Measurements from ENCODE around the gene DNAI1.

Gene DNAI1

GRCh38 chr9:34547960-34548611 is 89.5 kb downstream of the DNAI1 start:
- no peak overlapping the region for H3K27ac ChIP-seq
- peak; percentile 99 for TF ChIP-seq CTCF (IDR thresholded peaks at IDR 0.05)
- no peak for TF ChIP-seq ZFX (IDR thresholded peaks at IDR 0.05; ENCODE audit: borderline replicate concordance)

GRCh38 chr9:34549407-34549732 is 90.8 kb downstream of the DNAI1 start:
- H3K27ac ChIP-seq, result no peak overlapping the region
- TF ChIP-seq ZFX (IDR thresholded peaks at IDR 0.05; ENCODE audit: borderline replicate concordance), result no peak
- TF ChIP-seq CTCF (IDR thresholded peaks at IDR 0.05), result no peak

- no peak overlapping the region for H3K27ac ChIP-seq
- TF ChIP-seq ZFX (IDR thresholded peaks at IDR 0.05; ENCODE audit: borderline replicate concordance), result no peak
- no peak for TF ChIP-seq CTCF (IDR thresholded peaks at IDR 0.05)
Observed at GRCh38 chr9:34550016-34550680, 91.5 kb downstream of the DNAI1 start.

GRCh38 chr9:34550681-34551270 is 92.2 kb downstream of the DNAI1 start:
- TF ChIP-seq ZFX (IDR thresholded peaks at IDR 0.05; ENCODE audit: borderline replicate concordance) (no peak), CTCF (IDR thresholded peaks at IDR 0.05) (no peak)
- no peak overlapping the region for H3K27ac ChIP-seq

GRCh38 chr9:34551751-34552605 is 93.4 kb downstream of the DNAI1 start:
- H3K27ac ChIP-seq, result no peak overlapping the region
- no peak for TF ChIP-seq ZFX (IDR thresholded peaks at IDR 0.05; ENCODE audit: borderline replicate concordance)
- TF ChIP-seq CTCF (IDR thresholded peaks at IDR 0.05), result no peak

GRCh38 chr9:34552606-34552981 is 94.0 kb downstream of the DNAI1 start:
- H3K27ac ChIP-seq, result no peak overlapping the region
- TF ChIP-seq ZFX (IDR thresholded peaks at IDR 0.05; ENCODE audit: borderline replicate concordance) (no peak), CTCF (IDR thresholded peaks at IDR 0.05) (no peak)

Data from 22Rv1 (cell line).